K562 (cell line): Measurements from ENCODE around the gene KCNQ2. TPM values are rescaled to one million over a fixed set of nuclear protein-coding genes. Genes with fewer than 3 reads are reported as not detected.

ENCODE experiments used
- ATAC-seq: fragments of 200-7000 bp; cut with Tn5 transposase; 3 replicates; pipeline ENCODE4 v1.9.1; 2020; ENCODE audit warnings: moderate library complexity
- BruUV-seq: library from RNA; stranded (reverse); fragments of 400-500 nt; replicated peaks from 2 replicates; lab custom pipeline; 2021; lab: Mats Ljungman, UMichigan
- CTCF ChIA-PET: fragments of 300-600 bp; formaldehyde crosslinking; extraction: SDS; loops from one replicate; lab custom pipeline; 2021; ENCODE audit warnings: low intra/inter-chr PET ratio; lab: Yijun Ruan, JAX
- POLR2A ChIA-PET: fragments of 300-600, 350-650 bp; sonication (Branson Sonifier 250); formaldehyde crosslinking; extraction: SDS; loops from one replicate; lab custom pipeline; 2021; ENCODE audit warnings: antibody characterized with exemption, inconsistent platforms; lab: Yijun Ruan, JAX
- DNase-seq, 4 experiments: peaks; one replicate each; pipeline versions ENCODE4 v3.0.0 to v3.0.0-alpha.2; 2011 to 2018; ENCODE audit warnings: low spot score in 3 of 4, mixed read lengths in 3 of 4; ENCODE audit errors: extremely low read depth in 1 of 4
- FAIRE-seq: peaks from 2 replicates; lab custom pipeline; 2011; peaks lifted over from hg19 to GRCh38; lab: Jason Lieb, UNC
- H2AFZ ChIP-seq: 2 replicates; pipeline ENCODE4 v1.6.0; 2011; ENCODE audit warnings: low read depth, low read length, control low read depth, inconsistent platforms
- H3K27ac ChIP-seq: fragments of 200-600 bp; 3 replicates; pipeline ENCODE4 v1.8.0; 2011; ENCODE audit warnings: low read depth, mild to moderate bottlenecking, control low read depth, inconsistent platforms, low read length, moderate library complexity, mixed read lengths; ENCODE audit errors: extremely low read depth
- H3K27me3 ChIP-seq, 2 experiments: fragments of 300-600 bp in 1 of 2; 2 replicates in 1 of 2; 3 replicates in 1 of 2; pipeline versions ENCODE4 v1.6.0 to v1.8.0; 2011; ENCODE audit warnings: inconsistent platforms in 2 of 2, low read length in 2 of 2, mild to moderate bottlenecking in 1 of 2, mixed read lengths in 1 of 2, moderate library complexity in 1 of 2; ENCODE audit not compliant: control insufficient read depth in 2 of 2, insufficient read depth in 2 of 2
- H3K36me3 ChIP-seq: fragments of 300-600 bp; 3 replicates; pipeline ENCODE4 v1.8.0; 2011; ENCODE audit warnings: mild to moderate bottlenecking, low read length, inconsistent platforms; ENCODE audit not compliant: control insufficient read depth, insufficient read depth
- H3K4me1 ChIP-seq, 2 experiments: fragments of 200-600 bp in 1 of 2; replicated peaks in 1 of 2; 2 replicates in 1 of 2; 3 replicates in 1 of 2; pipeline versions ENCODE4 v1.5.1 to v1.8.0; 2011; ENCODE audit warnings: inconsistent platforms in 2 of 2, low read length in 2 of 2, mild to moderate bottlenecking in 1 of 2, mixed read lengths in 1 of 2, moderate library complexity in 1 of 2; ENCODE audit not compliant: control insufficient read depth in 2 of 2, insufficient read depth in 2 of 2
- H3K4me2 ChIP-seq: 2 replicates; pipeline ENCODE4 v1.6.1; 2011; ENCODE audit warnings: low read length, control low read depth, inconsistent platforms, mixed read lengths; ENCODE audit not compliant: insufficient read depth
- H3K4me3 ChIP-seq: fragments of 200-600 bp; sonication (generic), shearing (Covaris generic); 2 replicates; pipeline ENCODE4 v1.5.1; 2016; ENCODE audit warnings: control low read depth, inconsistent platforms
- H3K79me2 ChIP-seq: fragments of 200-600 bp; 3 replicates; pipeline ENCODE4 v1.8.0; 2011; ENCODE audit warnings: low read length, inconsistent platforms; ENCODE audit not compliant: control insufficient read depth, insufficient read depth
- H3K9ac ChIP-seq, 2 experiments: 2 replicates each; pipeline versions ENCODE4 v1.6.0 to v1.6.1; 2011; ENCODE audit warnings: low read depth in 2 of 2, low read length in 2 of 2, control low read depth in 1 of 2, inconsistent platforms in 1 of 2, mild to moderate bottlenecking in 1 of 2, mixed read lengths in 1 of 2; ENCODE audit not compliant: insufficient read depth in 1 of 2
- H3K9me1 ChIP-seq: one replicate; pipeline ENCODE4 v1.6.0; 2011; ENCODE audit warnings: inconsistent platforms, mild to moderate bottlenecking, low read length, moderate library complexity; ENCODE audit not compliant: control insufficient read depth, insufficient read depth
- H3K9me3 ChIP-seq: replicated peaks from 2 replicates; pipeline ENCODE4 v1.5.1; 2011; ENCODE audit warnings: low read depth, low read length, inconsistent platforms; ENCODE audit not compliant: control insufficient read depth, insufficient read depth
- H4K20me1 ChIP-seq: replicated peaks from 2 replicates; pipeline ENCODE4 v1.6.1; 2011; ENCODE audit warnings: low read length, inconsistent platforms, mixed read lengths; ENCODE audit not compliant: control insufficient read depth, insufficient read depth
- GATA2 ChIP-seq: sonication (generic); formaldehyde crosslinking; IDR thresholded peaks from 2 replicates; pipeline ENCODE4 v1.4.0; 2020; ENCODE audit warnings: mild to moderate bottlenecking, missing genetic modification reagents
- ILF3 ChIP-seq: fragments of 450-650 bp; IDR thresholded peaks from 2 replicates; pipeline ENCODE4 v1.6.1; 2018; ENCODE audit warnings: antibody characterized with exemption, mild to moderate bottlenecking, moderate library complexity, borderline replicate concordance
- NFATC3 ChIP-seq: fragments of 450-650 bp; IDR thresholded peaks from 2 replicates; pipeline ENCODE4 v1.6.1; 2017; ENCODE audit warnings: mild to moderate bottlenecking
- ZNF282 ChIP-seq: sonication (generic); formaldehyde crosslinking; IDR thresholded peaks from 2 replicates; pipeline ENCODE4 v1.8.1; 2023; ENCODE audit warnings: missing genetic modification reagents
- ZNF77 ChIP-seq: fragments of 250-450 bp; sonication (Bioruptor Pico); IDR thresholded peaks from 2 replicates; pipeline ENCODE4 v1.5.0; 2020
- WGBS: fragments of 100-300 bp; shearing (Covaris generic); methylation state at CpG from one replicate; pipeline ENCODE4 v1.1.6; 2016; ENCODE audit warnings: low coverage, mixed read lengths; ENCODE audit not compliant: insufficient coverage; ENCODE audit errors: missing lambda C conversion rate; 5-methylcytosine and 5-hydroxymethylcytosine counted together
- in situ Hi-C: fragments of 300-500 bp; cut with MboI; formaldehyde crosslinking; loops from 4 replicates; pipeline ENCODE4 v1.15.0; 2018; ENCODE audit warnings: inconsistent platforms, mixed read lengths
- intact Hi-C: fragments of 100-400 bp; cut with micrococcal nuclease; formaldehyde crosslinking; loops from 2 replicates; pipeline ENCODE4 v1.14.2; 2022
- polyA plus RNA-seq, 8 experiments: library from polyadenylated mRNA; depleted of rRNA in 4 of 8; stranded (reverse) in 5 of 8; unstranded in 3 of 8; fragments of >200 nt; fragmentation: Nextera tagmentation in 2 of 8; fragmentation: Illumina TruSeq in 1 of 8; extraction: Ambion mirVana in 2 of 8; extraction: Trizol in 1 of 8; gene quantifications; 2 replicates each; pipeline versions ENCODE4 v1.2.1 to v1.2.3, GENCODE V29; 2011 to 2014; ENCODE audit warnings: inconsistent platforms in 1 of 8, missing spikeins in 1 of 8
- total RNA-seq, 7 experiments: library from RNA; depleted of rRNA in 6 of 7; stranded (reverse); fragments of >200 nt in 6 of 7; fragmentation: Illumina TruSeq in 2 of 7; extraction: Trizol in 2 of 7; gene quantifications; 2 replicates each; pipeline versions ENCODE4 v1.2.1 to v1.2.3, GENCODE V29; 2011 to 2021; ENCODE audit warnings: low replicate concordance in 1 of 7
- TF ChIP-seq, protein P1 (sequence below), 2 experiments: fragments of 450-650 bp; IDR thresholded peaks; 2 replicates each; pipeline ENCODE4 v1.6.1; 2016; ENCODE audit warnings: mild to moderate bottlenecking in 2 of 2, borderline replicate concordance in 1 of 2, low read depth in 1 of 2, moderate library complexity in 1 of 2
- TF ChIP-seq, protein P2 (sequence below): sonication (generic); formaldehyde crosslinking; IDR thresholded peaks from 2 replicates; pipeline ENCODE4 v1.8.1; 2023; ENCODE audit warnings: mild to moderate bottlenecking, missing genetic modification reagents

Gene KCNQ2
- total and polyA plus RNA-seq, 9 of the 15 experiments (the other 6 are each of a cell fraction or from before 2014, with no cell fraction given) = 0.13 to 0.16 TPM; not detected in 7

DNA sequence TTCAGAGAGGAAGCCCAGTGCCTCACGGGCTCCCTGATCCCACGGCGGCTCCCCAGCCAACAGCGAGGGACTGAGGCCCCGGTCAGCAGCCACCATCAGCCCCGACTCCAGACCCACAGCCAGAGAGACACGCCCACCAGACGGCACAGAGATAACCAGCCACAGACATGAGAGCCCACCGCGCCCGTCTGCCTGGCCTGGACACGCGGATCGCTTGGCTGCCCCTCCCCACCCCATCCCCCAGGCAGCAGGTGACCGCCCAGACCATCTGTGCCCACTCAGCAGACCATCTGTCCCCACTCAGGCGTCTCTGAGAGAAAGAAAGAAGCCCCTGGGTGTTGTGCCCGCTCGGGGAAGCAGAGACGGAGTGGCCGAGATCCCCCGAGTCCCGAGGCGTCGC is 55.8 kb downstream of the KCNQ2 start:
- Histone ChIP-seq H3K9me1 (no peaks in the 10 kb centered on the region), H3K9me3 (no peaks in the 10 kb centered on the region), H3K9ac (no peak overlapping the region; a peak in 1 of 4 replicates), H3K27me3 (peaks cover 62 to 95% of the 10 kb centered on the region in 2 experiments; a peak in 4 of 5 replicates)
- intact Hi-C loops = no loop called here
- no peak for DNase-seq
- CTCF ChIA-PET = no interaction called here
- no peak for TF ChIP-seq GATA2 (CRISPR knock-in tag)
- TF ChIP-seq ZNF282 (CRISPR knock-in tag) = no peak
- no peak for TF ChIP-seq NFATC3
- TF ChIP-seq ZNF77 (CRISPR knock-in tag) = no peak
- no peak for TF ChIP-seq ILF3
- TF ChIP-seq, protein P1, sequence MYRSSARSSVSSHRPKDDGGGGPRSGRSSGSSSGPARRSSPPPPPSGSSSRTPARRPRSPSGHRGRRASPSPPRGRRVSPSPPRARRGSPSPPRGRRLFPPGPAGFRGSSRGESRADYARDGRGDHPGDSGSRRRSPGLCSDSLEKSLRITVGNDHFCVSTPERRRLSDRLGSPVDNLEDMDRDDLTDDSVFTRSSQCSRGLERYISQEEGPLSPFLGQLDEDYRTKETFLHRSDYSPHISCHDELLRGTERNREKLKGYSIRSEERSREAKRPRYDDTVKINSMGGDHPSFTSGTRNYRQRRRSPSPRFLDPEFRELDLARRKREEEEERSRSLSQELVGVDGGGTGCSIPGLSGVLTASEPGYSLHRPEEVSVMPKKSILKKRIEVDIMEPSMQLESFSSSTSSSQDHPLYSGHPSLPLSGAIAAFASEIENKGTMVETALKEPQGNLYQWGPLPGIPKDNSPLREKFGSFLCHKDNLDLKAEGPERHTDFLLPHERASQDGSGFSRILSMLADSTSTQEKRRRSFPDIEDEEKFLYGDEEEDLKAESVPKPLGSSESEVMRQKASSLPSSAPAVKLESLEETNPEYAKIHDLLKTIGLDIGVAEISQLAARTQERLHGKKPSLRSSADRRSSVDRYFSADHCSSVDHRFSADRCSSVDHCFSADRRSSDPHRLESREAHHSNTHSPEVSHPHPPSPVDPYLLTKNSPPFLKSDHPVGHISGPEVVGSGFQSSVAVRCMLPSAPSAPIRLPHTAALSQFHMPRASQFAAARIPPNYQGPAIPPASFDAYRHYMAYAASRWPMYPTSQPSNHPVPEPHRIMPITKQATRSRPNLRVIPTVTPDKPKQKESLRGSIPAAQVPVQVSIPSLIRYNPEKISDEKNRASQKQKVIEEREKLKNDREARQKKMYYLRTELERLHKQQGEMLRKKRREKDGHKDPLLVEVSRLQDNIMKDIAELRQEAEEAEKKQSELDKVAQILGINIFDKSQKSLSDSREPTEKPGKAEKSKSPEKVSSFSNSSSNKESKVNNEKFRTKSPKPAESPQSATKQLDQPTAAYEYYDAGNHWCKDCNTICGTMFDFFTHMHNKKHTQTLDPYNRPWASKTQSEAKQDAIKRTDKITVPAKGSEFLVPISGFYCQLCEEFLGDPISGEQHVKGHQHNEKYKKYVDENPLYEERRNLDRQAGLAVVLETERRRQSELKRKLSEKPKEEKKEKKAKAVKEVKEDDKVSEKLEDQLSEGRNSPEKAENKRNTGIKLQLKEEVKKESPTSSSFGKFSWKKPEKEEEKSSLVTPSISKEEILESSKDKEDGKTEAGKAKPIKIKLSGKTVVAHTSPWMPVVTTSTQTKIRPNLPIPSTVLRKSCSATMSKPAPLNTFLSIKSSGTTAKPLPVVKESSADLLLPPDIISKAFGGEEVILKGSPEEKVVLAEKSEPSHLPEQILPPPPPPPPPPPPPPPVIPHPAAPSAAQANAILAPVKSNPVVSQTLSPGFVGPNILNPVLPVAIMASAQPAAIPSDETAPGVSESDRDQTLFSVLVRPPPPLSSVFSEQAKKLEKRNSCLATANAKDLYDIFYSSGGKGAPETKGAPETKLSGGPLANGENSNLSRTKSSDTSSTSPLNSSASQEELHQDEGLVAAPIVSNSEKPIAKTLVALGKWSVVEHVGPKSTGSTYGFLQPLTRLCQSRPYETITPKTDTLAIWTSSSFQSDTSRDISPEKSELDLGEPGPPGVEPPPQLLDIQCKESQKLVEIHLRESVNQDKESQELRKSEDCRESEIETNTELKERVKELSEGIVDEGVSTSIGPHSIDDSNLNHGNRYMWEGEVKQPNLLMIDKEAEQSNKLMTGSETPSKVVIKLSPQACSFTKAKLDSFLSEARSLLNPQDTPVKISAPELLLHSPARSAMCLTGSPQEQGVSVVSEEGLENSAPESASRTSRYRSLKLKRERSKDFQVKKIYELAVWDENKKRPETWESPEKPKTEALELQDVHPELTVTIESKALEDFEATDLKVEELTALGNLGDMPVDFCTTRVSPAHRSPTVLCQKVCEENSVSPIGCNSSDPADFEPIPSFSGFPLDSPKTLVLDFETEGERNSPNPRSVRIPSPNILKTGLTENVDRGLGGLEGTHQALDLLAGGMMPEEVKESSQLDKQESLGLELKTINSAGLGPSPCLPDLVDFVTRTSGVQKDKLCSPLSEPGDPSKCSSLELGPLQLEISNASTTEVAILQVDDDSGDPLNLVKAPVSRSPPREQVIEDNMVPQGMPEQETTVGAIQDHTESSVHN (IDR thresholded peaks at IDR 0.05; ENCODE audit: borderline replicate concordance in 1 of 2, low read depth in 1 of 2) = no peak
- TF ChIP-seq, protein P2, sequence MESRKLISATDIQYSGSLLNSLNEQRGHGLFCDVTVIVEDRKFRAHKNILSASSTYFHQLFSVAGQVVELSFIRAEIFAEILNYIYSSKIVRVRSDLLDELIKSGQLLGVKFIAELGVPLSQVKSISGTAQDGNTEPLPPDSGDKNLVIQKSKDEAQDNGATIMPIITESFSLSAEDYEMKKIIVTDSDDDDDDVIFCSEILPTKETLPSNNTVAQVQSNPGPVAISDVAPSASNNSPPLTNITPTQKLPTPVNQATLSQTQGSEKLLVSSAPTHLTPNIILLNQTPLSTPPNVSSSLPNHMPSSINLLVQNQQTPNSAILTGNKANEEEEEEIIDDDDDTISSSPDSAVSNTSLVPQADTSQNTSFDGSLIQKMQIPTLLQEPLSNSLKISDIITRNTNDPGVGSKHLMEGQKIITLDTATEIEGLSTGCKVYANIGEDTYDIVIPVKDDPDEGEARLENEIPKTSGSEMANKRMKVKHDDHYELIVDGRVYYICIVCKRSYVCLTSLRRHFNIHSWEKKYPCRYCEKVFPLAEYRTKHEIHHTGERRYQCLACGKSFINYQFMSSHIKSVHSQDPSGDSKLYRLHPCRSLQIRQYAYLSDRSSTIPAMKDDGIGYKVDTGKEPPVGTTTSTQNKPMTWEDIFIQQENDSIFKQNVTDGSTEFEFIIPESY (CRISPR knock-in tag) = no peak
- TF ChIP-seq, all 486 proteins: peak for 0
- BruUV-seq = no TSS peak
- H3K4me1 ChIP-seq = peaks cover 0 to 63% of the 10 kb centered on the region in 2 experiments; a peak in 2 of 5 replicates
- no peaks in the 10 kb centered on the region for H3K79me2 ChIP-seq
- POLR2A ChIA-PET = interaction anchor here (0.7 kb wide), 1 partner anchor 470 kb away, joined by 3 read pairs; no protein-coding TSS in a partner anchor
- no peak for ATAC-seq
- in situ Hi-C loops = no loop called here
- no peak overlapping the region for H2AFZ ChIP-seq
- no peak for FAIRE-seq
- WGBS = 0% methylated on average over 23 of the region's 24 CpGs
- no peaks in the 10 kb centered on the region; the same call in none of the 2 replicates for H4K20me1 ChIP-seq
- H3K4me3 ChIP-seq = no peak overlapping the region
- no peak overlapping the region for H3K4me2 ChIP-seq
- no peaks in the 10 kb centered on the region for H3K36me3 ChIP-seq
- H3K27ac ChIP-seq = no peak overlapping the region
